Endothelial cell of umbilical vein (primary cell): ENCODE measurements around the gene SFPQ. TPM values are rescaled to one million over a fixed set of nuclear protein-coding genes. Genes with fewer than 3 reads are reported as not detected.

Experiments
- BruUV-seq: library from RNA; stranded (reverse); fragments of 400-500 nt; replicated peaks from 2 replicates; lab custom pipeline; 2021; lab: Mats Ljungman, UMichigan
- CTCF ChIA-PET: fragments of 300-600, 350-600 bp; sonication (Branson Sonifier 250); formaldehyde crosslinking; loops from one replicate; lab custom pipeline; 2021; ENCODE audit warnings: antibody characterized with exemption, inconsistent platforms; lab: Charles Lee
- POLR2A ChIA-PET: fragments of 300-600, 350-600 bp; sonication (Branson Sonifier 250); formaldehyde crosslinking; loops from one replicate; lab custom pipeline; 2021; ENCODE audit warnings: antibody characterized with exemption, inconsistent platforms; lab: Charles Lee
- DNase-seq: peaks from one replicate; pipeline ENCODE4 v3.0.0-alpha.2; 2011; ENCODE audit warnings: low read depth, low spot score
- FAIRE-seq: peaks from 2 replicates; lab custom pipeline; 2011; peaks lifted over from hg19 to GRCh38; lab: Jason Lieb, UNC
- H2AFZ ChIP-seq: 2 replicates; pipeline ENCODE4 v1.6.0; 2012; ENCODE audit warnings: low read depth, low read length, control low read depth, inconsistent platforms
- H3K27ac ChIP-seq: 2 replicates; pipeline ENCODE4 v1.5.1; 2011; ENCODE audit warnings: low read depth, mild to moderate bottlenecking, control low read depth, low read length, moderate library complexity; ENCODE audit not compliant: insufficient read depth
- H3K27me3 ChIP-seq, 2 experiments: 2 replicates each; pipeline versions ENCODE4 v1.6.0 to v1.6.1; 2011; ENCODE audit warnings: low read length in 2 of 2, mixed read lengths in 1 of 2; ENCODE audit not compliant: control insufficient read depth in 2 of 2, insufficient read depth in 2 of 2
- H3K36me3 ChIP-seq, 2 experiments: 2 replicates in 1 of 2; 3 replicates in 1 of 2; pipeline ENCODE4 v1.5.1; 2011; ENCODE audit warnings: low read length in 2 of 2, mild to moderate bottlenecking in 1 of 2, moderate library complexity in 1 of 2; ENCODE audit not compliant: control insufficient read depth in 2 of 2, insufficient read depth in 2 of 2; ENCODE audit errors: extremely low read depth in 1 of 2
- H3K4me1 ChIP-seq: 3 replicates; pipeline ENCODE4 v1.5.1; 2011; ENCODE audit warnings: mild to moderate bottlenecking, low read length; ENCODE audit not compliant: control insufficient read depth, insufficient read depth; ENCODE audit errors: extremely low read depth
- H3K4me2 ChIP-seq: 2 replicates; pipeline ENCODE4 v1.6.1; 2011; ENCODE audit warnings: low read length, control low read depth, mixed read lengths; ENCODE audit not compliant: insufficient read depth
- H3K4me3 ChIP-seq, 3 experiments: fragments of 200-600 bp in 1 of 3; sonication (generic), shearing (Covaris generic) in 1 of 3; replicated peaks in 1 of 3; 2 replicates each; pipeline ENCODE4 v1.5.1; 2011 to 2016; ENCODE audit warnings: control low read depth in 3 of 3, low read length in 3 of 3, mild to moderate bottlenecking in 2 of 3, inconsistent platforms in 1 of 3, low read depth in 1 of 3, moderate library complexity in 1 of 3; ENCODE audit not compliant: insufficient read depth in 1 of 3
- H3K79me2 ChIP-seq: 2 replicates; pipeline ENCODE4 v1.6.0; 2012; ENCODE audit warnings: low read length, inconsistent platforms; ENCODE audit not compliant: control insufficient read depth, insufficient read depth
- H3K9ac ChIP-seq: replicated peaks from 2 replicates; pipeline ENCODE3; 2011; ENCODE audit warnings: low read length, control low read depth; ENCODE audit not compliant: insufficient read depth; ENCODE audit errors: extremely low read depth
- H3K9me1 ChIP-seq: replicated peaks from 3 replicates; pipeline ENCODE4 v1.6.0; 2011; ENCODE audit warnings: mild to moderate bottlenecking, low read length; ENCODE audit not compliant: control insufficient read depth, insufficient read depth; ENCODE audit errors: extremely low read depth
- H3K9me3 ChIP-seq: replicated peaks from 2 replicates; pipeline ENCODE4 v1.5.1; 2012; ENCODE audit warnings: low read length, inconsistent platforms; ENCODE audit not compliant: control insufficient read depth, insufficient read depth
- H4K20me1 ChIP-seq: replicated peaks from 2 replicates; pipeline ENCODE3; 2011; ENCODE audit warnings: mild to moderate bottlenecking, low read length; ENCODE audit not compliant: control insufficient read depth, insufficient read depth; ENCODE audit errors: extremely low read depth
- CTCF ChIP-seq, 2 donors: IDR thresholded peaks; 1 replicate in 1 of 2; 2 replicates in 1 of 2; pipeline ENCODE4 v1.5.1; 2011; ENCODE audit warnings: low read length in 2 of 2, mild to moderate bottlenecking in 2 of 2, moderate library complexity in 2 of 2, control low read depth in 1 of 2, inconsistent platforms in 1 of 2, low read depth in 1 of 2; ENCODE audit not compliant: insufficient read depth in 1 of 2; ENCODE audit errors: extremely low read depth in 1 of 2
- EZH2 ChIP-seq: IDR thresholded peaks from 2 replicates; pipeline ENCODE4 v1.6.1; 2012; ENCODE audit warnings: borderline replicate concordance, low read depth, mild to moderate bottlenecking, moderate library complexity, low read length, inconsistent platforms; ENCODE audit not compliant: severe bottlenecking
- FOS ChIP-seq: IDR thresholded peaks from 2 replicates; pipeline ENCODE4 v1.6.1; 2011; ENCODE audit warnings: mild to moderate bottlenecking, low read length, moderate library complexity, borderline replicate concordance; ENCODE audit not compliant: insufficient read depth
- GATA2 ChIP-seq: IDR thresholded peaks from 2 replicates; pipeline ENCODE4 v1.7.0; 2011; ENCODE audit warnings: low read depth, mild to moderate bottlenecking, moderate library complexity, mixed read lengths, low read length; ENCODE audit not compliant: insufficient read length, insufficient read depth
- JUN ChIP-seq: IDR thresholded peaks from 2 replicates; pipeline ENCODE4 v1.6.1; 2011; ENCODE audit warnings: borderline replicate concordance, low read depth; ENCODE audit not compliant: insufficient read length, insufficient read depth
- MAX ChIP-seq: IDR thresholded peaks from 2 replicates; pipeline ENCODE4 v1.6.1; 2011; ENCODE audit not compliant: insufficient read depth, insufficient read length
- MYC ChIP-seq: IDR thresholded peaks from one replicate; pipeline ENCODE4 v1.6.1; 2011; ENCODE audit warnings: mild to moderate bottlenecking, low read depth, low read length
- POLR2A ChIP-seq: IDR thresholded peaks from 2 replicates; pipeline ENCODE4 v1.6.1; 2012; ENCODE audit warnings: low read depth, mild to moderate bottlenecking, control low read depth, low read length
- POLR2AphosphoS5 ChIP-seq: IDR thresholded peaks from 2 replicates; pipeline ENCODE4 v1.6.1; 2012; ENCODE audit warnings: low read depth, mild to moderate bottlenecking, control low read depth, low read length, moderate library complexity; ENCODE audit not compliant: insufficient read depth
- dilution Hi-C: fragments of 300-500 bp; cut with MboI; formaldehyde crosslinking; loops from one replicate; pipeline ENCODE4 v1.15.0; 2019; ENCODE audit warnings: low sequenced_read_pairs; ENCODE audit not compliant: extremely low pct_ligation_motif_present
- intact Hi-C: fragments of 100-400 bp; cut with micrococcal nuclease; formaldehyde crosslinking; loops from one replicate; pipeline ENCODE4 v1.10.0; 2022
- polyA plus RNA-seq, 4 experiments: library from polyadenylated mRNA; depleted of rRNA in 3 of 4; stranded (reverse) in 3 of 4; unstranded in 1 of 4; fragments of >200 nt; gene quantifications; 2 replicates each; pipeline versions ENCODE4 v1.2.1 to v1.2.3, GENCODE V29; 2011 to 2012; ENCODE audit warnings: missing spikeins in 1 of 4
- total RNA-seq: library from RNA; stranded (reverse); gene quantifications from 2 replicates; pipeline ENCODE4 v1.2.3, GENCODE V29; 2021

SFPQ gene
- total and polyA plus RNA-seq, 2 donors (not counting 3 experiments of a cell fraction or from before 2014, with no cell fraction given), result 100 to 415 TPM

GRCh38 chr1:35231287-35231686 is 38.3 kb upstream of the SFPQ start:
- Histone ChIP-seq H3K36me3 (no peaks in the 10 kb centered on the region), H3K9me1 (no peaks in the 10 kb centered on the region), H3K27ac (no peak overlapping the region), H2AFZ (no peak overlapping the region), H3K27me3 (peaks cover 0 to 8% of the 10 kb centered on the region in 2 experiments), H4K20me1 (no peaks in the 10 kb centered on the region), H3K4me2 (no peak overlapping the region), H3K9ac (no peak overlapping the region), H3K4me1 (no peaks in the 10 kb centered on the region), H3K4me3 (no peak overlapping the region), H3K9me3 (no peaks in the 10 kb centered on the region), H3K79me2 (no peaks in the 10 kb centered on the region)
- ChIA-PET CTCF (interaction anchor here (2.1 kb wide), 1 partner anchor 8 kb away, joined by 8 read pairs; no protein-coding TSS in a partner anchor), POLR2A (no interaction called here)
- intact Hi-C loops, result no loop called here
- no TSS peak for BruUV-seq
- TF ChIP-seq FOS (no peak), POLR2A (no peak), CTCF (IDR thresholded peaks at IDR 0.05; ENCODE audit: extremely low read depth in 1 of 2, insufficient read depth in 1 of 2, low read depth in 1 of 2, low read length in 2 of 2) (no peak), MYC (no peak), JUN (no peak), MAX (no peak), EZH2 (no peak), POLR2AphosphoS5 (no peak), GATA2 (no peak)
- no peak for FAIRE-seq
- no peak for DNase-seq
- dilution Hi-C loops, result no loop called here
